ENCODE results near the gene IPO13. TPM values are rescaled to one million over a fixed set of nuclear protein-coding genes. Genes with fewer than 3 reads are reported as not detected.

The IPO13 gene
- total RNA-seq, 1 experiment from 2014 or later: 19.8 TPM

- H3K9ac ChIP-seq (ENCODE audit: low read length): no peak overlapping the region
- no peaks in the 10 kb centered on the region for H3K9me2 ChIP-seq (replicated peaks; ENCODE audit: insufficient read depth, low read length)
- no peaks in the 10 kb centered on the region for H3K79me2 ChIP-seq (ENCODE audit: low read length)
- H3K27me3 ChIP-seq (ENCODE audit: low read length): no peaks in the 10 kb centered on the region
- H3K4me1 ChIP-seq (ENCODE audit: low read length): peaks cover 2% of the 10 kb centered on the region; the same call in 1 of the 2 replicates
- H3K9me3 ChIP-seq (ENCODE audit: low read length): no peaks in the 10 kb centered on the region
- H3K4me3 ChIP-seq (ENCODE audit: low read length): no peak overlapping the region
- H3K27ac ChIP-seq (ENCODE audit: low read length): no peak overlapping the region
- no peaks in the 10 kb centered on the region for H4K20me1 ChIP-seq (ENCODE audit: insufficient read depth, low read depth, low read length)
- H3K36me3 ChIP-seq (ENCODE audit: insufficient read depth, low read length): no peaks in the 10 kb centered on the region
- no peak overlapping the region for H3K4me2 ChIP-seq (ENCODE audit: low read depth, low read length, poor library complexity, severe bottlenecking)
- H2AFZ ChIP-seq (ENCODE audit: low read length): no peak overlapping the region
- no peak for DNase-seq
Measured at GRCh38 chr1:43908226-43908625, 38.5 kb upstream of the IPO13 start.

GRCh38 chr1:43908858-43909257, 37.9 kb upstream of the IPO13 start:
- no peaks in the 10 kb centered on the region for H3K9me2 ChIP-seq (replicated peaks; ENCODE audit: insufficient read depth, low read length)
- no peak overlapping the region for H3K9ac ChIP-seq (ENCODE audit: low read length)
- no peak overlapping the region for H3K4me2 ChIP-seq (ENCODE audit: low read depth, low read length, poor library complexity, severe bottlenecking)
- DNase-seq: no peak
- no peaks in the 10 kb centered on the region for H3K9me3 ChIP-seq (ENCODE audit: low read length)
- H2AFZ ChIP-seq (ENCODE audit: low read length): no peak overlapping the region
- H3K27me3 ChIP-seq (ENCODE audit: low read length): no peaks in the 10 kb centered on the region
- H4K20me1 ChIP-seq (ENCODE audit: insufficient read depth, low read depth, low read length): no peaks in the 10 kb centered on the region
- no peaks in the 10 kb centered on the region for H3K36me3 ChIP-seq (ENCODE audit: insufficient read depth, low read length)
- H3K4me1 ChIP-seq (ENCODE audit: low read length): no peaks in the 10 kb centered on the region
- no peak overlapping the region for H3K4me3 ChIP-seq (ENCODE audit: low read length)
- H3K27ac ChIP-seq (ENCODE audit: low read length): no peak overlapping the region
- H3K79me2 ChIP-seq (ENCODE audit: low read length): no peaks in the 10 kb centered on the region

- H3K9me3 ChIP-seq (ENCODE audit: low read length): no peaks in the 10 kb centered on the region
- H3K27ac ChIP-seq (ENCODE audit: low read length): no peak overlapping the region
- H3K4me1 ChIP-seq (ENCODE audit: low read length): no peaks in the 10 kb centered on the region
- H3K9ac ChIP-seq (ENCODE audit: low read length): no peak overlapping the region
- H4K20me1 ChIP-seq (ENCODE audit: insufficient read depth, low read depth, low read length): no peaks in the 10 kb centered on the region
- DNase-seq: no peak
- no peak overlapping the region for H3K4me2 ChIP-seq (ENCODE audit: low read depth, low read length, poor library complexity, severe bottlenecking)
- H3K4me3 ChIP-seq (ENCODE audit: low read length): no peak overlapping the region
- H3K27me3 ChIP-seq (ENCODE audit: low read length): no peaks in the 10 kb centered on the region
- H3K9me2 ChIP-seq (replicated peaks; ENCODE audit: insufficient read depth, low read length): no peaks in the 10 kb centered on the region
- no peaks in the 10 kb centered on the region for H3K79me2 ChIP-seq (ENCODE audit: low read length)
- no peaks in the 10 kb centered on the region for H3K36me3 ChIP-seq (ENCODE audit: insufficient read depth, low read length)
- no peak overlapping the region for H2AFZ ChIP-seq (ENCODE audit: low read length)
Measured at GRCh38 chr1:43910343-43910742, 36.4 kb upstream of the IPO13 start.

GRCh38 chr1:43912607-43913006, 34.1 kb upstream of the IPO13 start:
- H4K20me1 ChIP-seq (ENCODE audit: insufficient read depth, low read depth, low read length): no peaks in the 10 kb centered on the region
- no peak overlapping the region for H3K9ac ChIP-seq (ENCODE audit: low read length)
- no peak overlapping the region for H3K27ac ChIP-seq (ENCODE audit: low read length)
- H3K4me2 ChIP-seq (ENCODE audit: low read depth, low read length, poor library complexity, severe bottlenecking): no peak overlapping the region
- H3K4me3 ChIP-seq (ENCODE audit: low read length): no peak overlapping the region
- H3K4me1 ChIP-seq (ENCODE audit: low read length): no peaks in the 10 kb centered on the region
- no peaks in the 10 kb centered on the region for H3K36me3 ChIP-seq (ENCODE audit: insufficient read depth, low read length)
- H3K9me2 ChIP-seq (replicated peaks; ENCODE audit: insufficient read depth, low read length): no peaks in the 10 kb centered on the region
- no peaks in the 10 kb centered on the region for H3K9me3 ChIP-seq (ENCODE audit: low read length)
- no peak overlapping the region for H2AFZ ChIP-seq (ENCODE audit: low read length)
- H3K79me2 ChIP-seq (ENCODE audit: low read length): no peaks in the 10 kb centered on the region
- no peaks in the 10 kb centered on the region for H3K27me3 ChIP-seq (ENCODE audit: low read length)
- no peak for DNase-seq

GRCh38 chr1:43913051-43913501, 33.7 kb upstream of the IPO13 start:
- Histone ChIP-seq H3K9me2 (replicated peaks; ENCODE audit: insufficient read depth, low read length) (no peaks in the 10 kb centered on the region), H3K27me3 (ENCODE audit: low read length) (no peaks in the 10 kb centered on the region), H3K4me3 (ENCODE audit: low read length) (no peak overlapping the region), H3K36me3 (ENCODE audit: insufficient read depth, low read length) (no peaks in the 10 kb centered on the region), H3K79me2 (ENCODE audit: low read length) (no peaks in the 10 kb centered on the region), H3K27ac (ENCODE audit: low read length) (no peak overlapping the region), H3K9ac (ENCODE audit: low read length) (no peak overlapping the region), H2AFZ (ENCODE audit: low read length) (no peak overlapping the region), H3K4me2 (ENCODE audit: low read depth, low read length, poor library complexity, severe bottlenecking) (no peak overlapping the region), H4K20me1 (ENCODE audit: insufficient read depth, low read depth, low read length) (no peaks in the 10 kb centered on the region), H3K9me3 (ENCODE audit: low read length) (no peaks in the 10 kb centered on the region), H3K4me1 (ENCODE audit: low read length) (no peaks in the 10 kb centered on the region)
- no peak for DNase-seq

- H3K9me3 ChIP-seq (ENCODE audit: low read length): no peaks in the 10 kb centered on the region
- no peaks in the 10 kb centered on the region for H4K20me1 ChIP-seq (ENCODE audit: insufficient read depth, low read depth, low read length)
- no peak overlapping the region for H3K4me2 ChIP-seq (ENCODE audit: low read depth, low read length, poor library complexity, severe bottlenecking)
- no peaks in the 10 kb centered on the region for H3K27me3 ChIP-seq (ENCODE audit: low read length)
- no peak overlapping the region for H3K4me3 ChIP-seq (ENCODE audit: low read length)
- H3K9ac ChIP-seq (ENCODE audit: low read length): no peak overlapping the region
- DNase-seq: no peak
- no peaks in the 10 kb centered on the region for H3K79me2 ChIP-seq (ENCODE audit: low read length)
- no peak overlapping the region for H3K27ac ChIP-seq (ENCODE audit: low read length)
- H3K4me1 ChIP-seq (ENCODE audit: low read length): peaks cover 3% of the 10 kb centered on the region; the same call in 1 of the 2 replicates
- no peak overlapping the region for H2AFZ ChIP-seq (ENCODE audit: low read length)
- no peaks in the 10 kb centered on the region for H3K9me2 ChIP-seq (replicated peaks; ENCODE audit: insufficient read depth, low read length)
- no peaks in the 10 kb centered on the region for H3K36me3 ChIP-seq (ENCODE audit: insufficient read depth, low read length)
Measured at GRCh38 chr1:43913666-43914360, 32.9 kb upstream of the IPO13 start.

GRCh38 chr1:43914576-43915525, 31.9 kb upstream of the IPO13 start:
- Histone ChIP-seq H4K20me1 (ENCODE audit: insufficient read depth, low read depth, low read length) (no peaks in the 10 kb centered on the region), H3K9ac (ENCODE audit: low read length) (no peak overlapping the region), H3K79me2 (ENCODE audit: low read length) (no peaks in the 10 kb centered on the region), H3K4me1 (ENCODE audit: low read length) (peaks cover 7% of the 10 kb centered on the region; the same call in 1 of the 2 replicates), H3K4me3 (ENCODE audit: low read length) (no peak overlapping the region), H3K36me3 (ENCODE audit: insufficient read depth, low read length) (no peaks in the 10 kb centered on the region), H3K27ac (ENCODE audit: low read length) (no peak overlapping the region), H2AFZ (ENCODE audit: low read length) (no peak overlapping the region), H3K27me3 (ENCODE audit: low read length) (no peaks in the 10 kb centered on the region), H3K9me2 (replicated peaks; ENCODE audit: insufficient read depth, low read length) (no peaks in the 10 kb centered on the region), H3K9me3 (ENCODE audit: low read length) (no peaks in the 10 kb centered on the region), H3K4me2 (ENCODE audit: low read depth, low read length, poor library complexity, severe bottlenecking) (no peak overlapping the region)
- no peak for DNase-seq

GRCh38 chr1:43919906-43920305, 26.8 kb upstream of the IPO13 start:
- H4K20me1 ChIP-seq (ENCODE audit: insufficient read depth, low read depth, low read length): no peaks in the 10 kb centered on the region
- H3K9me2 ChIP-seq (replicated peaks; ENCODE audit: insufficient read depth, low read length): no peaks in the 10 kb centered on the region
- H3K4me2 ChIP-seq (ENCODE audit: low read depth, low read length, poor library complexity, severe bottlenecking): no peak overlapping the region
- H3K79me2 ChIP-seq (ENCODE audit: low read length): no peaks in the 10 kb centered on the region
- no peak for DNase-seq
- no peaks in the 10 kb centered on the region for H3K36me3 ChIP-seq (ENCODE audit: insufficient read depth, low read length)
- H3K9me3 ChIP-seq (ENCODE audit: low read length): no peaks in the 10 kb centered on the region
- no peak overlapping the region for H3K4me3 ChIP-seq (ENCODE audit: low read length)
- no peak overlapping the region for H2AFZ ChIP-seq (ENCODE audit: low read length)
- no peaks in the 10 kb centered on the region for H3K27me3 ChIP-seq (ENCODE audit: low read length)
- no peak overlapping the region for H3K27ac ChIP-seq (ENCODE audit: low read length)
- H3K4me1 ChIP-seq (ENCODE audit: low read length): peaks cover 7% of the 10 kb centered on the region; the same call in 1 of the 2 replicates
- H3K9ac ChIP-seq (ENCODE audit: low read length): no peak overlapping the region
